ACC112 (cell line): ENCODE measurements around the gene SLC38A6.
"Not testable (repeated sequence)": the region's sequence is repeated elsewhere in the genome, so short reads cannot be mapped to it uniquely, and the experiment has no call there.

Experiments used
- H2AFZ ChIP-seq: fragments of 200-600 bp; sonication (generic); one replicate; pipeline ENCODE4 v1.6.0; 2017; ENCODE audit warnings: antibody characterized with exemption, low read length; ENCODE audit not compliant: unreplicated experiment
- H3K27ac ChIP-seq: fragments of 200-600 bp; sonication (generic); 2 replicates; pipeline ENCODE4 v1.5.1; 2014; ENCODE audit warnings: low read depth, mild to moderate bottlenecking, antibody characterized with exemption, low read length, moderate library complexity
- H3K27me3 ChIP-seq: fragments of 200-600 bp; sonication (generic); 2 replicates; pipeline ENCODE4 v1.6.1; 2014; ENCODE audit warnings: mild to moderate bottlenecking, antibody characterized with exemption, low read length, moderate library complexity, mixed read lengths; ENCODE audit not compliant: insufficient read depth
- H3K36me3 ChIP-seq: fragments of 200-600 bp; sonication (generic); 2 replicates; pipeline ENCODE4 v1.6.1; 2016; ENCODE audit warnings: mild to moderate bottlenecking, antibody characterized with exemption, low read length, moderate library complexity, mixed read lengths; ENCODE audit not compliant: insufficient read depth
- H3K4me1 ChIP-seq: fragments of 200-600 bp; sonication (generic); one replicate; pipeline ENCODE4 v1.6.1; 2016; ENCODE audit warnings: low read length, mixed read lengths; ENCODE audit not compliant: insufficient read depth, unreplicated experiment, control insufficient read depth
- H3K4me3 ChIP-seq: fragments of 200-600 bp; sonication (generic); 2 replicates; pipeline ENCODE4 v1.5.1; 2014; ENCODE audit warnings: mild to moderate bottlenecking, low read depth, low read length
- H3K79me2 ChIP-seq: fragments of 200-600 bp; sonication (generic); one replicate; pipeline ENCODE4 v1.6.0; 2016; ENCODE audit warnings: low read length; ENCODE audit not compliant: control insufficient read depth, unreplicated experiment, insufficient read depth

The SLC38A6 gene

DNA sequence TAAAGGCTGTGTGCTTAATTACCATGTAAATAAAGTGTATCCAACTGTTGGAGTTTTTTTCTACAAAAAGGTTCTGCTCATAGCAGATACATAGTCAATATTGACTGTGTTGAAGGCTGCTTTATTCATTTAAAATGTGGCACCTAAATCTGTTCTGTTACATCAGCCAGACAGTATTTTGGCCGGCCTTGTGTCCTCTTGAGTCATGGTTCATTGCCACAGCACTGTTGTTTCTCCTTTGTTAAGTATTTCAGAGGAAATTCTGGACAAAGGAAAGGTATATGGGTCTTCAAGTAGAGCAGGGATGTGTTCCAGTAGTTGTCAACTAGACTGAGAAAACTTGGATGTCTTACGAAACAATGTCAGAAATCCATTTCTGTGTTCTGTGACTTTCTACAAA, 95.5 kb downstream of the SLC38A6 start:
- Histone ChIP-seq H3K4me3 (no peak overlapping the region), H3K36me3 (no peaks in the 10 kb centered on the region; the same call in 1 of the 2 replicates), H3K27me3 (no peaks in the 10 kb centered on the region), H2AFZ (no peak overlapping the region), H3K4me1 (no peaks in the 10 kb centered on the region), H3K79me2 (no peaks in the 10 kb centered on the region), H3K27ac (no peak overlapping the region; the same call in 1 of the 2 replicates)

DNA sequence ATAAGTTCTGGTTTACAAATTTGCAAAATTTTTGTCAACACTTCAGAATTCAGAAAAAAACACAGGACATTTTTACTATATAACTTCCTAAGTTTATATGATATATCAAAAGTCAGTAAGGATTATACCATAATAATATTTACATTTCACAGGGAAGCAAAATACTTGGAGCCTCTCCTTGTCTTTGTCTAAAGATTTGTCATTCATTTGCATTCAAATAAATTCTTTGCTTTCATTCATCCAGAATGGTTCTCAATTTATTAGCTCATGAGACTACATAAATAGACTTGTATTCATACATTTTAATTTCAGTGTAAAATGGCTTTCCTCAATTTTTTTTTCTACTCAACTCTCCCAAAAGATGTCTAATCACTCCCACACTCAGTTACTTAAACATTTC, 96.4 kb downstream of the SLC38A6 start:
- Histone ChIP-seq H3K27me3 (no peaks in the 10 kb centered on the region), H3K4me3 (no peak overlapping the region), H3K27ac (no peak overlapping the region), H3K4me1 (no peaks in the 10 kb centered on the region), H2AFZ (no peak overlapping the region), H3K79me2 (no peaks in the 10 kb centered on the region), H3K36me3 (no peaks in the 10 kb centered on the region; the same call in 1 of the 2 replicates)

- no peaks in the 10 kb centered on the region for H3K27me3 ChIP-seq
- H2AFZ ChIP-seq, result no peak overlapping the region
- peaks cover 3% of the 10 kb centered on the region for H3K36me3 ChIP-seq
- H3K27ac ChIP-seq, result no peak overlapping the region
- H3K79me2 ChIP-seq, result no peaks in the 10 kb centered on the region
- H3K4me1 ChIP-seq, result no peaks in the 10 kb centered on the region
- H3K4me3 ChIP-seq, result no peak overlapping the region
Observed at GRCh38 chr14:61077951-61078720, 97.1 kb downstream of the SLC38A6 start.

GRCh38 chr14:61080591-61081010, 99.6 kb downstream of the SLC38A6 start:
- H3K79me2 ChIP-seq, result no peaks in the 10 kb centered on the region
- no peak overlapping the region for H3K27ac ChIP-seq
- H3K4me1 ChIP-seq, result no peaks in the 10 kb centered on the region
- no peaks in the 10 kb centered on the region for H3K27me3 ChIP-seq
- H2AFZ ChIP-seq, result no peak overlapping the region
- H3K36me3 ChIP-seq, result peaks cover 23% of the 10 kb centered on the region; the same call in 1 of the 2 replicates
- no peak overlapping the region for H3K4me3 ChIP-seq

DNA sequence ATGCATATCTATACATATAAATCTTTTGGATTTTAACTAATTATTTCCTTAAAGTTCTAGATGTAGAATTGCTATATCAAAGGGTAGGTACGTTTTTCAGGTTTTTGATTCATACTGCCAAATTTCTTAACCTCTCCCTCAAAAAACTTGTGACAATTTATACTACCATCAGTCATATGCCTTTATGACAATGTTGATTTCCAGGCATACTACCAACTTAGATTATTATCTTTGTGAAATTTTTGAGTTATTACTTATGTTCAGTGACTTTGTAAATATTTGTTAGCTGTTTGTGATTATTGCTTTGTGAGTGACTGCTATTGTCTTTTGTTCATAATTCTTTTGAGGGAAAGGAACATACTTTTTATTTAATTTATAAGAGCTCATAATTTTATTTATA, 107.0 kb downstream of the SLC38A6 start:
- H3K27me3 ChIP-seq, result no peaks in the 10 kb centered on the region
- peaks cover 13% of the 10 kb centered on the region for H3K4me1 ChIP-seq
- no peak overlapping the region for H3K4me3 ChIP-seq
- H3K79me2 ChIP-seq, result no peaks in the 10 kb centered on the region
- H2AFZ ChIP-seq, result no peak overlapping the region
- no peak overlapping the region for H3K27ac ChIP-seq
- H3K36me3 ChIP-seq, result peaks cover 21% of the 10 kb centered on the region; the same call in 1 of the 2 replicates

DNA sequence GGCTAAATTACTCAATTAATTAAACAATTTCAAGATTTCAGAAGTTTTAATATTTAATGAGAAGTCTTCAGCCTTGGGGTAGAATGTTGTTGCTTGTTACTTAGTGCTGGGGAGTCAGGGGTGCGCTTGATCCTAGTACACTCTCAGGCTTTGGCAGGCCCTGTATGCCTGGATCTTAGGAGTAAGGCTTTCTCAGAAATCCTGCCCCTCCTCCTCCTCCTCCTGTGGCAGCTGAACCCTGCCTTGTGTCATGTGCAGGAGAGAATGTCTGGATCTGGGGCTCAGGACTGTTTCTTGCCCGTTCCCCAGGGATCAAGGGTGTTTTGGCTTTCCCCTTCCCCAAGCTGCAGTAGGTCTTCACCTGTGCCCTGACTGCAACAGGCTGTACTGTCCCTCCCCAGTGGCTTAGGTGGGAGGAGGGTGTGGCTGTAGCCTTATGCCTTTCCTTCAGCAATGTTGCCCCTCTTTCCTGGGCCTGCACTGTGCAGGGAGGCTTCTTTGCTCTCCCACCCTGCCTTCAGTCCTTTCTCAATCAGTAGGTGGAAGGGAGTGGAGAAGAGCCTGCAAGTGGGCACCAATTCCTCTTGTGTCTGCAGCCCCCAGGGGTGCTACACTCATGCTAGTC, 108.2 kb downstream of the SLC38A6 start:
- Histone ChIP-seq H3K36me3 (peaks cover 13% of the 10 kb centered on the region; the same call in 1 of the 2 replicates), H3K4me1 (peaks cover 13% of the 10 kb centered on the region), H2AFZ (no peak overlapping the region), H3K79me2 (no peaks in the 10 kb centered on the region), H3K27ac (no peak overlapping the region), H3K27me3 (no peaks in the 10 kb centered on the region), H3K4me3 (no peak overlapping the region)

DNA sequence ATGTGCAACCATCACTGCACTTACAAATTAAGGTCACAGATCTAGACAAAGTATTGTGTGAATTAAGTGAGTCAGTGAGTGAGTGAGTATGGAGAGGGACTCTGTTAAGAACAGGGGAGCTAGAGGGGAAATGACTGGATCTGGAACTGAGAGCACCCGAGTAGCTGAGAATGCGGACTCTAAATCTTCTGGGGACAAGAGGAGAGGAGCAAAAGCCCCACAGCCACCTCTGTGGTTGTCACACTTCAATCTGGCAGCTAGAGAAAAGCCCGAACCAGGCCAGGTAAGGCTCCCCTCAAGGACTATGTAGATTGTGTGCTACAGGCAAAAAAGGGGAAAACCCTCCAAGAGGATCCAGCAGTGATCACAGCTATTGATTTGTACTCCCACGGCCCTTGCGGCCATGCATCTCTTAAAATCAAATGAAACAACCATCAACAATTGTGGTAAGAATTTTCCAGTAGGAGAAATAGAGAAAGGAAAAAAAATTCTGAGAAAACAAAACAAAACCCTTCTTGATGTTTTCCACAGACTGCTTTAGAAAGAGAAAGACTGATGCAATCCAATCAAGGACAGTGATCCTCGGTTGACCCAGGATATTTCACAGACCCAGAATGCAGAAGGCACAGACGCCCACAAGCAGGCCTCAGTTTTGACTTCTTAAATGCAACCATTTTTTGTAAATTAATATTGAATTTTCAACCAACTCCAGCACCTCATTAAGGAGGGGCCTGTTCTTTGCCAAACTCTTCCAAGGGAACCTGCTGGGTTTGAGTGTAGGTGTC, 109.6 kb downstream of the SLC38A6 start:
- H3K27me3 ChIP-seq, result no peaks in the 10 kb centered on the region
- H3K4me1 ChIP-seq, result peaks cover 13% of the 10 kb centered on the region
- H3K36me3 ChIP-seq, result peaks cover 1% of the 10 kb centered on the region; the same call in 1 of the 2 replicates
- H3K79me2 ChIP-seq, result no peaks in the 10 kb centered on the region
- no peak overlapping the region for H2AFZ ChIP-seq
- no peak overlapping the region for H3K27ac ChIP-seq
- no peak overlapping the region for H3K4me3 ChIP-seq

- no peak overlapping the region for H3K4me3 ChIP-seq
- H2AFZ ChIP-seq, result no peak overlapping the region
- no peak overlapping the region for H3K27ac ChIP-seq
- peaks cover 13% of the 10 kb centered on the region for H3K4me1 ChIP-seq
- H3K36me3 ChIP-seq, result no peaks in the 10 kb centered on the region
- no peaks in the 10 kb centered on the region for H3K79me2 ChIP-seq
- no peaks in the 10 kb centered on the region for H3K27me3 ChIP-seq
Observed at GRCh38 chr14:61091657-61092273, 110.7 kb downstream of the SLC38A6 start.

DNA sequence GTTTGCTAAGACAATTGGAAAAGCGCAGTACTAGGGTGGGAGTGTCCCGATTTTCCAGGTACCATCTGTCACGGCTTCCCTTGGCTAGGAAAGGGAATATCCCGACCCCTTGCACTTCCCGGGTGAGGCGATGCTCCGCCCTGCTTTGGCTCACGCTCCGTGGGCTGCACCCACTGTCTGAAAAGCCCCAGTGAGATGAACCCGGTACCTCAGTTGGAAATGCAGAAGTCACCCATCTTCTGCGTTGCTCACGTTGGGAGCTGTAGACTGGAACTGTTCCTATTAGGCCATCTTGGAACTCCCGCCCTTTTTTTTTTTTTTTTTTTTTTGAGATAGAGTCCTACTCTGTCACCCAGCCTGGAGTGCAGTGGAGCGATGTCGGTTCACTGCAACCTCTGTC, 117.1 kb downstream of the SLC38A6 start:
- H3K27ac ChIP-seq, H3K36me3 ChIP-seq, H2AFZ ChIP-seq, H3K4me3 ChIP-seq, H3K27me3 ChIP-seq, H3K79me2 ChIP-seq: not testable (repeated sequence)
- peaks cover 32% of the 10 kb centered on the region for H3K4me1 ChIP-seq

GRCh38 chr14:61098721-61099120, 117.7 kb downstream of the SLC38A6 start:
- H3K79me2 ChIP-seq, result no peaks in the 10 kb centered on the region
- no peaks in the 10 kb centered on the region for H3K27me3 ChIP-seq
- no peak overlapping the region for H3K4me3 ChIP-seq
- H3K27ac ChIP-seq, result no peak overlapping the region
- peaks cover 37% of the 10 kb centered on the region for H3K4me1 ChIP-seq
- no peak overlapping the region for H2AFZ ChIP-seq
- no peaks in the 10 kb centered on the region for H3K36me3 ChIP-seq
